PC-3 (cell line): ENCODE data around the gene XBP1.

ENCODE experiments used
- CTCF ChIP-seq: fragments of 300-600 bp; sonication (generic); conservative IDR thresholded peaks from 2 replicates; pipeline ENCODE4 v1.5.1; 2017; ENCODE audit warnings: antibody characterized with exemption, low read depth, mild to moderate bottlenecking, low read length
- EZH2 ChIP-seq: fragments of 300-600 bp; sonication (generic); IDR thresholded peaks from one replicate; pipeline ENCODE4 v1.6.1; 2017; ENCODE audit warnings: antibody characterized with exemption, mild to moderate bottlenecking, low read length; ENCODE audit not compliant: unreplicated experiment
- EZH2phosphoT487 ChIP-seq: fragments of 300-600 bp; sonication (generic); IDR thresholded peaks from 2 replicates; pipeline ENCODE4 v1.6.1; 2018; ENCODE audit warnings: mild to moderate bottlenecking, antibody characterized with exemption, low read length, borderline replicate concordance

GRCh38 chr22:28833276-28833923 is 33.0 kb upstream of the XBP1 start:
- TF ChIP-seq EZH2 (no peak), CTCF (no peak), EZH2phosphoT487 (no peak)
